Keratinocyte (primary cell): ENCODE data around the gene MICALL2. TPM values are rescaled to one million over a fixed set of nuclear protein-coding genes. Genes with fewer than 3 reads are reported as not detected.

Source experiments
- DNase-seq: peaks from one replicate; pipeline ENCODE4 v3.0.0-alpha.2; 2011; ENCODE audit warnings: low read depth, missing footprints, low spot score
- FAIRE-seq: peaks from 2 replicates; lab custom pipeline; 2011; peaks lifted over from hg19 to GRCh38; lab: Jason Lieb, UNC
- H2AFZ ChIP-seq: 2 replicates; pipeline ENCODE4 v1.6.0; 2012; ENCODE audit warnings: low read length, control low read depth, inconsistent platforms; ENCODE audit not compliant: control insufficient read depth
- H3K27ac ChIP-seq: 2 replicates; pipeline ENCODE4 v1.5.1; 2011; ENCODE audit warnings: low read length; ENCODE audit not compliant: control insufficient read depth, insufficient read depth
- H3K27me3 ChIP-seq: 3 replicates; pipeline ENCODE4 v1.6.0; 2011; ENCODE audit warnings: low read length; ENCODE audit not compliant: control insufficient read depth, insufficient read depth; ENCODE audit errors: extremely low read depth
- H3K36me3 ChIP-seq, 2 experiments: 2 replicates in 1 of 2; 3 replicates in 1 of 2; pipeline ENCODE4 v1.5.1; 2011; ENCODE audit warnings: low read length in 2 of 2, mild to moderate bottlenecking in 1 of 2; ENCODE audit not compliant: control insufficient read depth in 2 of 2, insufficient read depth in 2 of 2; ENCODE audit errors: extremely low read depth in 1 of 2
- H3K4me1 ChIP-seq: 3 replicates; pipeline ENCODE4 v1.5.1; 2011; ENCODE audit warnings: low read length; ENCODE audit not compliant: control insufficient read depth, insufficient read depth; ENCODE audit errors: extremely low read depth
- H3K4me2 ChIP-seq: 3 replicates; pipeline ENCODE4 v1.6.0; 2011; ENCODE audit warnings: low read depth, low read length; ENCODE audit not compliant: control insufficient read depth, insufficient read depth; ENCODE audit errors: extremely low read depth
- H3K4me3 ChIP-seq, 3 experiments: fragments of 200-600 bp in 1 of 3; sonication (generic) in 1 of 3; 2 replicates in 2 of 3; 3 replicates in 1 of 3; pipeline ENCODE4 v1.5.1; 2011 to 2016; ENCODE audit warnings: low read length in 3 of 3, mild to moderate bottlenecking in 3 of 3, control low read depth in 2 of 3, inconsistent platforms in 1 of 3, low read depth in 1 of 3, mixed read lengths in 1 of 3, mixed run types in 1 of 3, moderate library complexity in 1 of 3; ENCODE audit not compliant: control insufficient read depth in 2 of 3, insufficient read depth in 2 of 3; ENCODE audit errors: extremely low read depth in 1 of 3
- H3K79me2 ChIP-seq: 2 replicates; pipeline ENCODE4 v1.6.0; 2012; ENCODE audit warnings: low read length; ENCODE audit not compliant: control insufficient read depth, insufficient read depth
- H3K9ac ChIP-seq: 3 replicates; pipeline ENCODE4 v1.6.0; 2011; ENCODE audit warnings: low read length; ENCODE audit not compliant: control insufficient read depth, insufficient read depth; ENCODE audit errors: extremely low read depth
- H3K9me1 ChIP-seq: 3 replicates; pipeline ENCODE4 v1.6.0; 2011; ENCODE audit warnings: low read length; ENCODE audit not compliant: control insufficient read depth, insufficient read depth; ENCODE audit errors: extremely low read depth
- H3K9me3 ChIP-seq: 2 replicates; pipeline ENCODE4 v1.5.1; 2012; ENCODE audit warnings: low read depth, low read length; ENCODE audit not compliant: control insufficient read depth
- H4K20me1 ChIP-seq: 3 replicates; pipeline ENCODE4 v1.6.0; 2011; ENCODE audit warnings: low read length; ENCODE audit not compliant: control insufficient read depth, insufficient read depth; ENCODE audit errors: extremely low read depth
- CTCF ChIP-seq, 3 experiments: IDR thresholded peaks in 1 of 3; conservative IDR thresholded peaks in 1 of 3; optimal IDR thresholded peaks in 1 of 3; 2 replicates in 2 of 3; 3 replicates in 1 of 3; pipeline versions ENCODE3 to v1.5.1; 2011; ENCODE audit warnings: low read length in 3 of 3, mild to moderate bottlenecking in 3 of 3, moderate library complexity in 2 of 3, control low read depth in 1 of 3, inconsistent platforms in 1 of 3; ENCODE audit not compliant: insufficient read depth in 2 of 3; ENCODE audit errors: extremely low read depth in 1 of 3
- EZH2 ChIP-seq: IDR thresholded peaks from one replicate; pipeline ENCODE4 v1.6.1; 2012; ENCODE audit warnings: inconsistent platforms, mild to moderate bottlenecking, low read length, moderate library complexity
- dilution Hi-C: fragments of 300-500 bp; cut with MboI; formaldehyde crosslinking; loops from one replicate; pipeline ENCODE4 v1.7.0; 2020; ENCODE audit warnings: low sequenced_read_pairs; ENCODE audit not compliant: extremely low pct_ligation_motif_present
- polyA plus RNA-seq, 5 experiments: library from polyadenylated mRNA; depleted of rRNA in 3 of 5; stranded (reverse) in 3 of 5; stranded (forward) in 1 of 5; unstranded in 1 of 5; fragments of >200 nt; gene quantifications; 1 replicate in 1 of 5; 2 replicates in 3 of 5; 3 replicates in 1 of 5; pipeline versions ENCODE4 v1.2.1 to v1.2.3, GENCODE V29; 2011 to 2012; ENCODE audit warnings: missing spikeins in 2 of 5, low read depth in 1 of 5, low replicate concordance in 1 of 5

Gene MICALL2
- polyA plus RNA-seq, 1 donor (not counting 4 experiments of a cell fraction or from before 2014, with no cell fraction given), result 10.4 TPM

- H3K27me3 ChIP-seq, result no peaks in the 10 kb centered on the region
- H2AFZ ChIP-seq, result no peak overlapping the region
- FAIRE-seq (peak; percentile 73), DNase-seq (peak; percentile 76)
- H3K9me1 ChIP-seq, result no peaks in the 10 kb centered on the region
- H3K4me1 ChIP-seq, result peaks cover 7% of the 10 kb centered on the region
- TF ChIP-seq CTCF (optimal IDR thresholded peaks at IDR 0.05 in 1 of 3, IDR thresholded peaks at IDR 0.05 in 1 of 3, conservative IDR thresholded peaks at IDR 0.05 in 1 of 3; ENCODE audit: extremely low read depth in 1 of 3, insufficient read depth in 2 of 3, low read length in 3 of 3), result peak in 2 of 3 experiments; percentile 76 to 97
- no peak for TF ChIP-seq EZH2
- dilution Hi-C loops, result no loop called here
- H3K9me3 ChIP-seq, result no peaks in the 10 kb centered on the region
- peak overlapping the region; percentile 45 for H3K4me2 ChIP-seq
- no peaks in the 10 kb centered on the region for H4K20me1 ChIP-seq
- no peaks in the 10 kb centered on the region for H3K79me2 ChIP-seq
- H3K4me3 ChIP-seq, result no peak overlapping the region
- H3K9ac ChIP-seq, result peak overlapping the region; percentile 72
- peak overlapping the region; percentile 68 for H3K27ac ChIP-seq
- H3K36me3 ChIP-seq, result peaks cover 13 to 25% of the 10 kb centered on the region in 2 experiments
Observed at GRCh38 chr7:1473864-1474512, 14.7 kb upstream of the MICALL2 start.

- dilution Hi-C loops, result no loop called here
- H3K9ac ChIP-seq, result no peak overlapping the region
- no peak overlapping the region for H3K4me2 ChIP-seq
- no peaks in the 10 kb centered on the region for H3K9me1 ChIP-seq
- FAIRE-seq, result no peak
- no peak overlapping the region for H2AFZ ChIP-seq
- H3K36me3 ChIP-seq, result peaks cover 13 to 17% of the 10 kb centered on the region in 2 experiments
- no peaks in the 10 kb centered on the region for H3K27me3 ChIP-seq
- TF ChIP-seq EZH2, result no peak
- no peak for TF ChIP-seq CTCF (optimal IDR thresholded peaks at IDR 0.05 in 1 of 3, IDR thresholded peaks at IDR 0.05 in 1 of 3, conservative IDR thresholded peaks at IDR 0.05 in 1 of 3; ENCODE audit: extremely low read depth in 1 of 3, insufficient read depth in 2 of 3, low read length in 3 of 3)
- no peak for DNase-seq
- peaks cover 7% of the 10 kb centered on the region for H3K4me1 ChIP-seq
- no peaks in the 10 kb centered on the region for H3K9me3 ChIP-seq
- H3K27ac ChIP-seq, result no peak overlapping the region
- H3K79me2 ChIP-seq, result no peaks in the 10 kb centered on the region
- no peak overlapping the region for H3K4me3 ChIP-seq
- H4K20me1 ChIP-seq, result no peaks in the 10 kb centered on the region
Observed at GRCh38 chr7:1470901-1471300, 11.6 kb upstream of the MICALL2 start.
